Stimulated activated CD4-positive, alpha-beta T cell treated with anti-CD3 and anti-CD28 coated beads, TNF-alpha, amount 100 ng/mL, for 4 hours (primary cell): ENCODE data around the gene ZFAND5.
A peak's percentile ranks its signal among the peaks of the same experiment; 100 is the strongest.

ENCODE experiments used
- DNase-seq, 3 experiments: peaks; one replicate each; pipeline ENCODE4 v3.0.0-alpha.2; 2020; ENCODE audit warnings: low read depth in 3 of 3

ZFAND5 gene

DNA sequence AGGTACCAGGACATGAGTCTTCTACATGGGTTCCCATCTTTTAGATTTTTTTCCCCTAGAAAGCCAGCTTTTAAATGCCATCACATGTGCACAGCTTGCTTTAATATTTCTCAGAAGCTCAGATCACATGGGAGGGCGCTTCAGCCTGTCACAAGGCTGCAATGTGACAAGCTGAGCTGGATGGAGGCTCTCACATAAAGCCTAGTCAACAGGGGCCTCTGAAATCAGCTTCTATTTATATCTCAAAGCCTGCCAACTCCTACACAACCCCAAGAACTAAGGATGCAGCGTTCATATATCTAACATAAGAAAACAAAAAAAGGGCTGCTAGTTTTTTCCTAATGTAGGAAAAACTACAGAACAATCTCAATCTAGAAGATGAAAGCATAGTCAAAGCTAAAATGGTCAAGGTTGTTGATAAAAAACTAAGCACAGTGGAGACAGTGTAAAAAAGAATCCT, 2.3 kb downstream of the ZFAND5 start:
- DNase-seq, result peak in 2 of 3 experiments; percentile 15 to 20

DNA sequence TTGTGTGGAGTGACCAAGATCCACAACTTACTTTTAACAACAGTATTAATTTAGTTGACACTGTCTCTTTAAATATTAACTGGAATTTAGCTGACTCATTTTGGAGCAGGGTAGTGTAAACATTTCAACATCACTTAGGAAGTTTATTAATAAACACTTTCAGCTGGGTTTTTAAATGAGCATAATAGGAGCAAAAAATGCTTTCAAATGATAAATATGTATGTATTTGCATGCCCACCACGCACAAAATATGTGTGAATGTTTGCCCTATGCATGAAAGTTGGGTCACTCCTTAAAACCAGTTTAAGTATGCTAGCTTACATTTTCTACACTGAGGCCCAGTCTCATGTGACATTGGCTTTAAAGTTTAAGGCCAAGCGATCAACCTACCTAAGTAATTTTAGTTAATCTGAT, 2.9 kb downstream of the ZFAND5 start:
- no peak for DNase-seq

DNA sequence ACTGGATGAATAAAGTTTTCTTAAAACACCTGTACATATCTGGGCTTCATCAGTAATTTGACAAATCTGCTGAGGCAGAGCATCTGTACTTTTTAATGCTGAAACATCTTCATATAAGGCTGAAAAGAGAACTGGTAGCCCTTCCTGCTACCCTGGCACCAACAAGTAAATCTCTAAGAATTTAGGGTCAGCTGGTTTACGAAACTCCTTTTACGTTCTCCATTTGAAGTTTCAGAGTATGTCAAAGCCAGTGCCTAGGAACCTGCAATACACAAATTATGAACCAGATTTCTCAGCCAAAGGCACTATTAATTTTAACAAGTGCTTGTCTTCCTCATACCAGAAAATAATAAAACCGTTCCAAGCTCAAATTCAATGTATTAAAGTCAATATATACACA, 3.8 kb downstream of the ZFAND5 start:
- DNase-seq, result no peak

DNA sequence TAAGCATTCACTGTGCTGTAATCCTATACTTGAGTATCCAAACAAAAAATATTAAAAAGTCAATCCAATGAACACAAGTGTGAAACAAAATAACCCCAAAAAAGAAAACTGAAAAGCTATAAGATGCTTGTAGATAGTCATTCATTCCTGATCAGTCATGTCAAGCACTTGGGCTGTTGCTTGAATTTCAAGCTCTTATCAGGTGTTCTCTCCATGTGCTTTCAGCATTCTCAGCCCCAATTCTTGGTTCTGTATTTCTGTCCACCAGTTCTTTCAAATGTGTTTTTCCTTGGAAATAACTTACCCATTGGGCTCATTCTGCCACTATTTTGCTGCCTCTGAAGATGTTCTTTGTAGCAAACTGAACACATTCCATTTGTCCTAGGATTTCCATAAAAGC, 4.7 kb downstream of the ZFAND5 start:
- no peak for DNase-seq

DNA sequence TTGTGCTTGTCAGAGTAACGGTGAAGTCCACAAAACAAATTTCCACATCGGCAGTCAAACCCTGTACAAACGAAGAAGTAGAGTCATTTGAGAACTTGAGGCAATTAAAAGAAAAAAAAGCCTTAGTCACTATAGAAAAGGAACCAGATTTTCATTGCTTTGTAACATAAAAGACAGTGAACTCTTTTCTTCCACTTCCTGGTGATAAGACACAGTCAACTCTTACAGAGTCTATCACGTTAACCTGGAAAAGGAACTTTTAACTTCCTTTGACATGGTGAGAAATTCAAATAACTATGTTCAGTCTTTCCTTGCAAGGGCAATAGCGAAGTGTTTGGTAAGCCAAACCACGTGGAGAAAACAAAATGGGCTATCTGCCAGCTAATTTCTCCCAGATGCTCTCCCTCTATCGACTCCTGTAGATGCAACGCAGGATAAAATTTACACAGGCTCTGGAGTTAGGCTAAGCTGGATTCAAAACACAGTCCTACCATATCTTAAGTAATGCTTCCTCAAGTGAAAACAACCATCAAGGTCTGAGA, 8.9 kb downstream of the ZFAND5 start:
- DNase-seq, result no peak

DNA sequence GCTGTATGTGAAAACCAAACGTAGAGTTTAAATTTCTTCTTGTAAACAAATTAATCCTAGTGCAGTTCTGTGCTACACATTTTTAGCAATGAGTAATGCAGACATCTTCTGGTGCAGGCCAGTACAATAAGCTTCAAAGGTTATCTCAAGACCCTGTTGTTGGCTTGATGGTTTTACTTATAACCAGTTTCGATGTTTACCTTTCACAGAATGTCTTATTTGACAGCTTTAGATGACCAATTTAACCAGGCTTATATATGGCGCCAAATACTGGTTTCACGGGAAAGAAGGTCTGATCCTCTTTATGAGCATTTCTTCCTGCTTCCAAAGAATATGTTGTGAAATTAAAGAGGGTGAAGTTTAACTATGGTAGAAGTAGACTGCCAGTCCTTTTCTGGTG, 9.9 kb downstream of the ZFAND5 start:
- no peak for DNase-seq

DNA sequence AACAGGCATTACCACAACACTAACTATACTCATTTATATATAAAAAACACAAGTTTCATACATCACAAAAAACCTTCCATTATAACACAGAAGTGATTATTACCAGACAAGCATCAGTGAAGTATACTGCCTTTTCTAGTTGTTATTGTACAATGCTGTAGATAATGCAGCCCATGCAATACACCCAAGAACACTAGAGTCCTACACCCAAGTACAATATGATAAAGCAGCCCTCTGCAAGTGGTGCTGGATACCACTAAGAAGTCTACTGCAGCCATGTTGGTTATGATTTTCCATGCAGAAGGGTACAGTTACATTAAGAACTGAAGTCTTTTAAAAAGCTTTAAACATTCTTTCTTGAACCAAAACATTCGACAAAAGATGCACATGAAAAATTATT, 10.3 kb downstream of the ZFAND5 start:
- no peak for DNase-seq

DNA sequence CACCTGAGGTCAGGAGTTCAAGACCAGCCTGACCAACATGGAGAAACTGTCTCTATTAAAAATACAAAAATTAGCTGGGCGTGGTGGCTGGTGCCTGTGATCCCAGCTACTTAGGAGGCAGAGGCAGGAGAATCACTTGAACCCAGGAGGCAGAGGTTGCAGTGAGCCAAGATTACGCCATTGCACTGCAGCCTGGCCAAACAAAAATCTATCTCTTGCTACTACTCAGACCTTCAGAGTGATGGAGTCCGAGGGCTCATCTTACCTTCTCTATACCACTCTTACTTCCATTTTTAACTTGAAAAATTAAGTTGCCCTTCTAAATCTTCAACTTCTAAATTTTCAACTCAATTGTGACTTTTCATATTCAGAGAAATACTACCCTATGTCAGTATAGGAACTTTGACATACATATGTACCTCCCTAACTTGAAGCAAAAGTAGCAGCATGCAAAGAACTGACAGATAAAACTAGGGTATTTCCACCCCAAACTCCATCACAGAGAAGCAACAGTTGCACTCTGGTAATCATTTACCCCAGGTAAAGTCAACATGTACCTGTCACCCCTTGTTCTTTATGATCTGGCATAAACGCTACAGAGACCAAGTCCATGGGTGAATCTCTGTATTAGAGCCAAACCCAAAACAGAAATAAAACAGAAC, 11.4 kb downstream of the ZFAND5 start:
- no peak for DNase-seq

DNA sequence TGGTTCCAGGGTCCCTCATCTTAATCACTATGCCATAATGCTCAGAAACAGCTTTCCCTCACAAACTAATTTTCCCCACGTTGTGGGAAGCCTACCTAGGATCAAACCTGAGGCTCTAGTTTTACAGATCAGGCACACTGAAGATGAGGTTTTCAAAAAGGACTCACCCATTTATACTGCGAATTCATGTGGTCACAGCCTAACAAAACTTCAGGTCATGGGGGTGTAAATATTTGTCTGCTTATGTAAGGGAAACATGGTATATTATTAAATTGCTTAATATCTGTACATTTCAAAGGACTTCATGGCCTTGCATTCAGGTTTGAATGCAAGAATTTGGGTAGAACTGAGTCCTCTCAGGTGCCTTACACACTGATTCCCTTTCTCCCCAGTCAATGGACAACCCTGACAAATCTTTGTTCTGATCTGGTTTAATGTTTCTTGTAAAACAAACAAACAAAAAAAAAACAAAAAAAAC, 12.1 kb downstream of the ZFAND5 start:
- no peak for DNase-seq

DNA sequence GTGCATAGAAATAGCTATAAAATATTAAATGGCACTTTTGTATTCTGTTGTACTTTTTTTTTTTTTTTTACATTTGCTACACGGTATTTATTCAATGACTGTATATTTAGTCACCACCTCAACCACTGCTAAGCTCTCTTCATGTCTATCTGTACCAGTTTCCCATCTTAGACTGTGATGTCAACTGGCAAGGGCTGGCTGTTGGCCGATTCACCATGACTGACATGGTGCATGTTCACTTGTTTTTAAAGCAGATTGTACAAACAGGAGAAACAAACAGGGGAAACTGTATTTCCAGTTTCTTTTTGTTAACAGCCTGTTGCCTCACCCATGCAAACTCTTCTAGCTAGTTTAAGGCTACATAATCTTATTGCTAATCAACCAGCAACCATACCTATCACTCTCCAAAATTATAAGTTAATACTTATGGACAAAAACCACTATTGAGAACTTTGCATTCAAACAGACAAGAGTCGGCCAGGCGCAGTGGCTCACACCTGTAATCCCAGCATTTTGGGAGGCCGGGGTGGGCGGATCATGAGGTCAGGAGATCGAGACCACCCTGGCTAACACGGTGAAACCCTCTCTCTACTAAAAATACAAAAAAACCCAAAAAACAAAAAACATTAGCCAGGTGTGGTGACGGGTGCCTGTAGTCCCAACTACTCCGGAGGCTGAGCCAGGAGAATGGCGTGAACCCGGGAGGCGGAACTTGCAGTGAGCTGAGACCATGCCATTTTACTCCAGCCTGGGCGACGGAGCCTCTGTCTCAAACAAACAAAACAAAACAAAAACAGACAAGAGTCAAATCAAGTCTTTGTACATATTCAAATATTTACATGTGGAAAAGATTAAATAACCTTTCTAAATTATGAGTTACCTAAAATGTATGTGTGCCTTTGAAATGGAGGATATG, 13.2 kb downstream of the ZFAND5 start:
- no peak for DNase-seq

DNA sequence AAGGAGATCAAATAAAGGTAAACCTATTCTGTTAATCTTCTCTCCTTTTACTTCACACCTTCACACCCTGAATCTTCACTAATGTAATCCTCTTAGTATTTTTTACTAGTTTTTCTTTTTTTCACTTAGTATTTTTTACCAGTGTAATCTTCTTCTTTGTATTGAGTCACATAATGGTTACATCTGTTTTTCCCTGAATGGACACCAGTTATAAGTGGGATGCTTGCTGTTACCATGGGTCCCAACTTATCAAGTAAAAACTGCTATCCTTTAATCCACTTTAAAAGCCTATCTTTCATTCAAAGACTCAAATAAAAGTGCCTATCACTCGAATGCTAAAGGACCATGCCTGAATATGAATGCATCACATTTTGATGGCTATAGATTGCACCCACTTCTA, 15.1 kb downstream of the ZFAND5 start:
- DNase-seq, result no peak

DNA sequence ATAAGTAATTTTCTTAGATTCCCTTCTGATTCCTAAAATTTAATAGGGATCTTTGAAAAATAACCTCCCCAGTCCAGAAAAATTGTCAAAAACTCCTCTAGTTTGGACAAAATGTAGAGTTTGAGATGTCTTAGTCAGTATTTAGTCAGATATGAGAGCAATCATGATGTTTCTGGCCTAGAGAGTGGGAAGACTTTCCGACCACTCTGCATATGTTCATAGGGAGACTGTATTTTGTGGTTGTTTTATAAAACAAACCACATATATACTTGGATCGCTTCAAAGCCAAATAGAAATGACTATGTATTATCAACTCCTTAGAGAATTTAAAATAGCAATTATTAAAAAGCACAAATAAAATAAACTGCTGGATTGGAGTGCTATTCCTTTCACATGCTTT, 15.8 kb downstream of the ZFAND5 start:
- no peak for DNase-seq

DNA sequence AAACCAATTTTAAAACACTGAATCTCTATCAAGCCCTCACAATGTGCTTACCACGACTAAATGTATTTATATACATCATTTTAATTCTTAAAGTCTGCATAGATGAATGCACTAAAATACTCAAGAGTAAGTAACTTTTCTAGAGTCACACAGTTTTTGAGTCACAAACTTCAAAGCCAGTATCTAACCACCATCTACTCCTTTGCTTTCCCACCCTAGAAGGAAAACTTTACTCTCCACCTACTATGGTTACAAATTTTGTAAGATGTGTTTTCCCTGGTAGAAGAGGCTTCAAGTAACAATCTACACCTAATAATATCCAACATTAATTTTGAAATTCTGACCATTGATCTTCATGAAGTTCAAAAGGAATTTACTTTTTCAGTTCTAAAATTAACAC, 18.7 kb downstream of the ZFAND5 start:
- no peak for DNase-seq

DNA sequence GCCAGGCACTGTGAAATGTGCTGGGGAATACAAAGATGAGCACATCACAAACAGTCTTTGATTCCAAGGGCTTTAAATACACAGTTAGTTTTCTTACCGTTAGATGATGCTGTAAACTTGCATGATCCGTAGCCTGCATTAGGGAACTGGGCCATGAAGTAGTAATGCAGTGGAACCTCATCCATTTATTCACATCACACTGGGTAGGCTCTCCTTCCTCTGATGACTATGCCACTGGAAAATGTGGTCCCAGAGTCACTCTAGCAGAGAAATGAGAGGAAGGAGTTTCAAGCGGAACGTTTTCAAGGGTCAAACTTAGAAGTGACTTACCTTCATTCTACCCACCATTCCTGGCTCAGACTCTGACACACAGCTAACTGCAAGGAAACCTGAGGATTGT, 26.4 kb downstream of the ZFAND5 start:
- DNase-seq, result no peak

DNA sequence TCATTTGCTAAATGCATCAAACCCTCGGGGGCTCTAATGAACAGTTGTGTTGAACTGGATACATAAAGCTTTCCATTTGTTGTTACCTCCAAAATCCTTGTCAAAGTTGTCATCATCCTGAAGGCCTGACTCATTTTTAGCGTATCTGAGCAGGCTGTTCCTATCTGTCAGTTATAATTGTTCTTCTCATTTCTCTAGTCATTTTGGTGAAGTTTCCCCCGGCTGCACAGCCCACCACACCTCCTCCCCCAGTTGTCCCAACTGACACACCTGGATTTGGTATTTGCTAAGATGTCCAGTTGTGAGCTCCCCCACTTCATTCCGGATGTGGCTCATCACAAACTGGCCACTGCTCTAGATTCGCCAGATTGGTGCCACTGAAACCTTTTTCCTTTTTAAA, 27.7 kb downstream of the ZFAND5 start:
- DNase-seq, result no peak

DNA sequence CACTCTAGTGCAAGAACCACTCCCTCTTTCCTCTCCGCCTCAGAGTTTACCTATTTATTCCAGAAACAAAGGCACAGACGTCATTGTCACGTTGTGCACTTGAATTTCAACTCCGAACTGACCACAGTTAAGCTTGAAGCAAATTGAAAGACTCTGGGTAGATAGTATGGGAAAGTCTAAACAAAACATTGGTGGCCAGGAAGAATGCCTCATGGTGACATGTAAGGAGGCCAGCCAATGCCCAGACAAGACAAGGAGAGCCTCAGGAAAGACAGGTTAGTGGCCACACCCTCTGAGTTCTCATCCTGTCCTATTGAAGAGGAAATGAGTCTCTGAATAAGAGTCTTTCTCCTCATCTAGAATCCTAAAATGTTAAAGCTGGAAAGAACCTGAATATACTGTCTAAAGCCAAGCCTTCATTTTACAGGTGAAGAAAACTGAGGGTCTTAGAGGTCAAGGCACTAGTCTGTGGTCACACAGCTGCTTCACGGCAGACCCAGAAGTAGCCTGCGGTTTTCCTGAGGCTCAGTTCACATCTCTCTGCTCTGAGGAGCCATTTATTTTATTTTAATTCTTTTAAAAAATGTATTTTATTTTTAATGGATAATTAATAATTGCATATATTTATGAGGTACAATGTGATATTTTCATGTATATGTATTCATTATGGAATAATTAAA, 30.2 kb downstream of the ZFAND5 start:
- DNase-seq, result no peak

DNA sequence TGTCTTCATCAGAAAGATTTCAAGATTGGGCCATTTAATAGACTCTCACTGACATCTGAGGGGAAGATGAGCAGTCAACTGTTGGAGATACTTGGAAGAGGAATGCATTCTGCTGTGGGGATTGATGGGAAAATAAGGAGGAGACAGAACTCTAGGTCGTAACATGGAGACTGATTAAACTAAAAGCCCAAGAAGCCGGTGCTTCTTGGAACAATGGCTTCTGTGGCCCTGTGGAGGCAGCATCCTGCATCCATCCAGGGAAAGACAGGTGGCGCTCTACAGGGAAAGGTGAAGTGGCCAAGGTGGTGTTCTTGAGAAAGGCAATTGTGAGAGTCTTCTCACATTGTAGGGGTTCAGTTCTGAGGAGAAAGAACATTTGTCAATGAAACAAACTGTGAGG, 31.3 kb downstream of the ZFAND5 start:
- no peak for DNase-seq

DNA sequence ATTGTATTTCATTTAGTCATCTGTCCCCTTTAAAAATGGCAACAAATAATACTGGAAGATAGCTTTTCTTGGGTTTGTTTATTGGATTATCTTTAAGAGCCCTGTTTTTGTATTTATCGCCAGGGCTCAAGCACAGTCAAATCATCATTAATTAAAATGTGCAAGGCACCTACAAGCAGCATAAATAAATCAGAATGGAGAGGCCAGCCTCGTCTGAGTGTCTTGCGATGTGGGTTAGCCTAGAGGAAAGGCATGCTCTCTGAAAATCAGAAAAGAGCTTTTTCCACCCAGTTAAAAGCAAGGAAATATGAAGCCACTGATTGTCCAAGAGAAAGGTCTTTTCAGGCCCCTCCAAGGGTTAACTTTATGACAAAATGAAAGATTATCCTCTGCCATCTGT, 31.8 kb downstream of the ZFAND5 start:
- no peak for DNase-seq

DNA sequence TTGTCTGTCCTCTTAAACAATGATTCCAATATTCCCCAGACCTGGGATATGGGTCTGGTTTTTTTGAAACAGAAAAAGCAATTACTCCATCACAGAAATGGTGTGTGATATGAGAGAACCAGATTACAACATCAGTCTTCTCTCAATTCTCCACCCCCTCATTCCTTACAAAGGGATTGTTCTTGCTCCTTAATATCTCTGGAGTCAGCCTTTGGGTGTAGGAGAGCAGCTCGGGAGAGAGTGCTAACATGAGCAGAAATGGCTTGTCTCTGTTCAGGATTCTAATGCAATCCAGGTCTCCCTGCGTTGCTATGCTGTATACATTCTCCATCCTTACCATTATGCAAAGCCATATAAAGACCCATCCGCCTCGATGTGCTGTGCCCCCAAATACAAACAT, 32.7 kb downstream of the ZFAND5 start:
- DNase-seq, result no peak

DNA sequence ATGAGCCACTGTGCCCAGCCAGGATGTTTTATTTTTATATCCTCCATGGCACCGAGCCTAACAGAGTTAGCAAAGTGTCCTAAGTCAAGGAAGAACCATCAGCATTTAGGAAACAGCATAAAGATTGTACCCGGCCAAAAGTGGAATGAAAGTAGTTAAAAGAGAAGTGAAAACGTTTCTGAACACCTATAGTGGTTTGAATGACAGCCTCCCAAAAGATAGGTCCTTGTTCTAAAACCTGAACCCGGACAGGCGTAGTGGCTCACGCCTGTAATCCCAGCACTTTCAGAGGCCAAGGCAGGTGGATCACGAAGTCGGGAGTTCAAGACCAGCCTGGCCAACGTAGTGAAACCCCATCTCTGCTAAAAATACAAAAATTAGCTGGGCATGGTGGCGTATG, 37.4 kb downstream of the ZFAND5 start:
- DNase-seq, result no peak

DNA sequence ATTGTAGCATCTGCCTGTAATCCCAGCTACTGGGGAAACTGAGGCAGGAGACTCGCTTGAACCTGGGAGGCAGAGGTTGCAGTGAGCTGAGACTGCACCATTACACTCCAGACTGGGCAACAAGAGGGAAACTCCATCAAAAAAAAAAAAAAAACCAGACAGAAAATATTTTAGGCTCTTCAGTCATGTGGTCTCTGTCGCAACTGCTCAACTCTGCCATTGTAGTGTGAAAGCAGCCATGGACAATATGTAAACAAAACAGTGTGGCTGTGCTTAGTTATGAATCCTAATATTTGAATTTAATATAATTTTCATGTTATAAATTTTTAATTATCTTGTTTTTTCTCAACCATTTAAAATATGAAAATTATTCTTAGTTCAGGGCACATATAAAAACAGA, 38.4 kb downstream of the ZFAND5 start:
- DNase-seq, result no peak

DNA sequence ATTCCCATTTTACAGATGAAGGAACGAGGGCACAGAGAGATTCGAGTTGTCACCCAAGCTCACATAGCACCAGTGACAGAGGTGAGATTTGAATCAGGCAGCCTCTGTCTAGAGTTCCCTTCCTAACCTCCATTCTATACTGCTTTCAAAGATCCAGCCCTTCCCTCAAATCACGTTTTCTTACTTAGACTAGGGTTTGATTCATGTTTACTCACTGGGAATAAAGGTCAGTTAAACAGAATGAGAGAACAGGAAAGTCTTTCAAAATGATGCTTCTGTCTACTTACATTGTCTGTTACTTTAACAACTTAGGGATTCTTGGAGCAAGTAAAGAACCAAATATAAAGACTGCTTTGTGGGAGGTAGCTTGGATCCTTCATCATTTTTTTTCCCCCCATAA, 40.0 kb downstream of the ZFAND5 start:
- DNase-seq, result no peak
